Heart left ventricle (tissue), 13 donors: Measurements from ENCODE around the gene ING4.

Experiments
- CTCF ChIP-seq, 12 donors: fragments of 200-600 bp; sonication (generic) in 4 of 12; IDR thresholded peaks; one replicate each; pipeline versions ENCODE4 v1.5.0 to v1.8.0; 2018 to 2022; ENCODE audit warnings: antibody characterized with exemption in 12 of 12, mild to moderate bottlenecking in 5 of 12
- POLR2A ChIP-seq, 2 donors: fragments of 450-650 bp; IDR thresholded peaks; one replicate each; pipeline ENCODE4 v1.6.1; 2017; ENCODE audit warnings: antibody characterized with exemption in 2 of 2, mild to moderate bottlenecking in 2 of 2, moderate library complexity in 2 of 2
- donor health status: ischemic (EF 13 %, LVEDD 7.1; RV severe dilation, severe dysfunction).
- donor health status: DM: no; HTN: yes; CAD: no.
- donor health status: DM: no; HTN: no; CAD: no.
- donor health status: ischemic (EF 25% LVEDD 6.9; RV normal size, moderate dysfunction).
- donor health status: ischemic (EF 25% LVEDD 5.7; RV mildly dilated, moderate dysfunction).
- donor health status: ischemic (EF 35%, LVEDD 5.7; RV mildly dilated, moderate dysfunction).
- donor health status: nonischemic (EF 11% LVEDD 7.7; RV severe dilation, severe dysfunction).
- donor health status: DM: yes; HTN: yes; CAD: no.
- donor health status: PGD.
- donor health status: ischemic (EF 29% LVEDD 5.4; RV normal size, mild dysfunction).
- donor health status: nonischemic (EF 23%, LVEDD 6.1; RV moderate dilation, normal function).

- no peak for TF ChIP-seq CTCF (IDR thresholded peaks at IDR 0.05)
- no peak for TF ChIP-seq POLR2A (IDR thresholded peaks at IDR 0.05)
Measured at GRCh38 chr12:6664902-6665301, 2.0 kb upstream of the ING4 start.
